HUES48 (cell line): ENCODE results near the gene MAPKAP1.
A peak's percentile ranks its signal among the peaks of the same experiment; 100 is the strongest.

Source experiments
- H3K27ac ChIP-seq: one replicate; pipeline ENCODE4 v1.7.0; 2013; ENCODE audit warnings: low read depth, low read length, inconsistent platforms
- H3K27me3 ChIP-seq: 2 replicates; pipeline ENCODE4 v1.6.1; 2013; ENCODE audit warnings: mild to moderate bottlenecking, low read length; ENCODE audit not compliant: control insufficient read depth, insufficient read depth
- H3K36me3 ChIP-seq: 2 replicates; pipeline ENCODE4 v1.6.1; 2013; ENCODE audit warnings: low read length; ENCODE audit not compliant: control insufficient read depth, insufficient read depth
- H3K4me1 ChIP-seq: 2 replicates; pipeline ENCODE4 v1.6.1; 2013; ENCODE audit warnings: mild to moderate bottlenecking, low read length; ENCODE audit not compliant: control insufficient read depth, insufficient read depth
- H3K4me3 ChIP-seq: 2 replicates; pipeline ENCODE4 v1.5.1; 2013; ENCODE audit warnings: mild to moderate bottlenecking, low read depth, low read length
- H3K9ac ChIP-seq: 2 replicates; pipeline ENCODE4 v1.6.1; 2013; ENCODE audit warnings: mild to moderate bottlenecking, low read depth, low read length, moderate library complexity
- H3K9me3 ChIP-seq: 2 replicates; pipeline ENCODE4 v1.6.1; 2013; ENCODE audit warnings: low read length; ENCODE audit not compliant: control insufficient read depth, insufficient read depth

Gene MAPKAP1

GRCh38 chr9:125561509-125562148 is 145.4 kb downstream of the MAPKAP1 start:
- no peaks in the 10 kb centered on the region for H3K9me3 ChIP-seq
- H3K4me1 ChIP-seq = peaks cover 5% of the 10 kb centered on the region; the same call in 1 of the 2 replicates
- H3K36me3 ChIP-seq = peaks cover 10% of the 10 kb centered on the region; the same call in 1 of the 2 replicates
- no peak overlapping the region for H3K27ac ChIP-seq
- H3K9ac ChIP-seq = no peak overlapping the region
- no peak overlapping the region for H3K4me3 ChIP-seq
- H3K27me3 ChIP-seq = no peaks in the 10 kb centered on the region

DNA sequence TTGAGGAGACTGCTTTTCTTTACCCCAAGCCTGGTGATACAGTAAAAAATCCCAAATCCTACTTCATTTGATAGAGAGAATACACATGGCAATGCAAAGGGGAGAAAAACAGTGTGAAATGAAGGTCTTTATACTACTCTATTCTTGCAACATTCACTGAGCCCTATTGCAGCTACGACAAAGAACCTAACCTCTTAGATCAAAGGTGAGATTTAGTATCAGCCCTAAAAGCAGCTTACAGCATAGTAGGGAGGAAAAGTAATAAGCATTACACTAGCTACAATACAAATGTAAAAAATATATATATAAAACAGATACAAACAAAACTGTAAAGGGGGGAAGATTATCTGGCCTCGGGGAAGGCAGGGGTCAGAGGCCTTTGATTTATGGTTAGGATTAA is 147.1 kb downstream of the MAPKAP1 start:
- H3K27ac ChIP-seq = no peak overlapping the region
- no peak overlapping the region for H3K9ac ChIP-seq

GRCh38 chr9:125559194-125559593 is 147.8 kb downstream of the MAPKAP1 start:
- Histone ChIP-seq H3K4me3 (no peak overlapping the region), H3K4me1 (peaks cover 5% of the 10 kb centered on the region; the same call in 1 of the 2 replicates), H3K36me3 (peaks cover 10% of the 10 kb centered on the region; the same call in 1 of the 2 replicates), H3K27me3 (no peaks in the 10 kb centered on the region), H3K27ac (peak overlapping the region; percentile 24), H3K9me3 (no peaks in the 10 kb centered on the region), H3K9ac (no peak overlapping the region)

More for the DNA sequence above, 147.1 kb downstream of the MAPKAP1 start:
- Histone ChIP-seq H3K4me1 (peaks cover 5% of the 10 kb centered on the region; the same call in 1 of the 2 replicates), H3K36me3 (peaks cover 10% of the 10 kb centered on the region; the same call in 1 of the 2 replicates), H3K27me3 (no peaks in the 10 kb centered on the region), H3K9me3 (no peaks in the 10 kb centered on the region), H3K4me3 (no peak overlapping the region)

- Histone ChIP-seq H3K36me3 (peaks cover 10% of the 10 kb centered on the region; the same call in 1 of the 2 replicates), H3K9me3 (no peaks in the 10 kb centered on the region), H3K27ac (peak overlapping the region; percentile 24), H3K4me1 (peaks cover 5% of the 10 kb centered on the region; the same call in 1 of the 2 replicates), H3K9ac (no peak overlapping the region), H3K4me3 (no peak overlapping the region), H3K27me3 (no peaks in the 10 kb centered on the region)
Observed at GRCh38 chr9:125558453-125559092, 148.4 kb downstream of the MAPKAP1 start.

GRCh38 chr9:125556046-125556721 is 150.8 kb downstream of the MAPKAP1 start:
- Histone ChIP-seq H3K27me3 (no peaks in the 10 kb centered on the region), H3K27ac (no peak overlapping the region), H3K4me1 (peaks cover 11% of the 10 kb centered on the region), H3K36me3 (peaks cover 10% of the 10 kb centered on the region; the same call in 1 of the 2 replicates), H3K9ac (no peak overlapping the region), H3K9me3 (no peaks in the 10 kb centered on the region), H3K4me3 (no peak overlapping the region)

- Histone ChIP-seq H3K4me1 (peaks cover 11% of the 10 kb centered on the region), H3K9me3 (no peaks in the 10 kb centered on the region), H3K27me3 (no peaks in the 10 kb centered on the region), H3K36me3 (peaks cover 14% of the 10 kb centered on the region; the same call in 1 of the 2 replicates), H3K4me3 (no peak overlapping the region), H3K9ac (no peak overlapping the region), H3K27ac (no peak overlapping the region)
Observed at GRCh38 chr9:125554726-125555125, 152.3 kb downstream of the MAPKAP1 start.

- H3K9ac ChIP-seq = no peak overlapping the region
- H3K27ac ChIP-seq = no peak overlapping the region
- H3K27me3 ChIP-seq = no peaks in the 10 kb centered on the region
- H3K36me3 ChIP-seq = peaks cover 4% of the 10 kb centered on the region; the same call in 1 of the 2 replicates
- peaks cover 19% of the 10 kb centered on the region for H3K4me1 ChIP-seq
- H3K4me3 ChIP-seq = no peak overlapping the region
- H3K9me3 ChIP-seq = no peaks in the 10 kb centered on the region
Observed at GRCh38 chr9:125551781-125552180, 155.2 kb downstream of the MAPKAP1 start.

GRCh38 chr9:125549891-125550885 is 156.8 kb downstream of the MAPKAP1 start:
- peaks cover 19% of the 10 kb centered on the region for H3K4me1 ChIP-seq
- H3K27ac ChIP-seq = no peak overlapping the region
- 0 out of 2 replicates have a peak, but pooled peaks cover 4% of the 10 kb centered on the region for H3K36me3 ChIP-seq
- H3K9me3 ChIP-seq = no peaks in the 10 kb centered on the region
- no peaks in the 10 kb centered on the region for H3K27me3 ChIP-seq
- no peak overlapping the region for H3K9ac ChIP-seq
- no peak overlapping the region for H3K4me3 ChIP-seq

DNA sequence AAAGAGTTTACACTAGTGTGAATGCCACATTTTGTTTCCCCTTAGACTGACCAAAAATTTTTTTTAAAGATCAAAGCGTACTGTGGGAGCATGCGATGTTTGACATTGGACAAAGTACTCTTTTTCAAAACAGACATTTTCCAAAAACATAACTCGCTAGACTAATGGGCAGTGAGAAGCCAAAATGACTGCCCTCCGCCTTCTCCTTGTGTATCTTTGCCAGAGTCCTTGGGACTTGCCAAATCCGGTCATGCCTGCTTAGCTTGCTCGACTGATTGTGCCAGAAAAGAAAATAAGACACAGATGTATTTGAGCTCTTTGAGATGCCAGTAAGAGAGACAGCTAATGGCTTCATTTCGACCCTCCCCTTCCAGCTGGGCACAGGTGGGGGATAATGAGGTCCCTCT is 157.5 kb downstream of the MAPKAP1 start:
- no peak overlapping the region for H3K4me3 ChIP-seq
- H3K9ac ChIP-seq = no peak overlapping the region
- 0 out of 2 replicates have a peak, but pooled peaks cover 4% of the 10 kb centered on the region for H3K36me3 ChIP-seq
- no peak overlapping the region for H3K27ac ChIP-seq
- H3K9me3 ChIP-seq = no peaks in the 10 kb centered on the region
- peaks cover 19% of the 10 kb centered on the region for H3K4me1 ChIP-seq
- no peaks in the 10 kb centered on the region for H3K27me3 ChIP-seq

DNA sequence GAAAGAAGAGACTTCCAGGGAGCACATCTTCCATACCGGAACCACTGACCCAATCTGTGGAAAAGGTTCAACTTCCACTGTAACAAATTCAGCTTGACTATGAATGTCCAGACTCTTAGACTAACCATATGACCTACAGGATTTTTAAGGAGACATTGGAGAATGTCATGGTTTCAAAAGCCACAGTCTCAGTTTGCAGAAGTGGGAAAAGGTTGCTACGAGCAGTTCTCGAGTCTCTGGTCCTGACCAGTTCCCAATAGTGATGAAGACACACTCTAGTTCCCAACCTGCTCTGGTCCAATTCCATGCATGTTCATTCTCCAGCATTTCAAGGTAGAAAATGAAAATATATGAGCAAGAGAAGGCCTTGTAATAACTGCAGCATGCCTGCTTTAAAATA is 158.0 kb downstream of the MAPKAP1 start:
- no peak overlapping the region for H3K4me3 ChIP-seq
- H3K4me1 ChIP-seq = peaks cover 19% of the 10 kb centered on the region
- H3K36me3 ChIP-seq = 0 out of 2 replicates have a peak, but pooled peaks cover 4% of the 10 kb centered on the region
- no peak overlapping the region for H3K27ac ChIP-seq
- H3K27me3 ChIP-seq = no peaks in the 10 kb centered on the region
- H3K9me3 ChIP-seq = no peaks in the 10 kb centered on the region
- H3K9ac ChIP-seq = no peak overlapping the region
